Activated T-helper 2 cell treated with anti-CD3 and anti-CD28 coated beads, Interferon-gamma antibody, Interleukin-2, Interleukin-4, amounts not matched to agents 10 μg/mL and 5 μg/mL and 100 μg/mL, durations not matched to agents 14 hours and 24 hours and 36 hours (primary cell): ENCODE results near the gene UBE3B. TPM values are rescaled to one million over a fixed set of nuclear protein-coding genes. Genes with fewer than 3 reads are reported as not detected.
"Not testable (repeated sequence)": the region's sequence is repeated elsewhere in the genome, so short reads cannot be mapped to it uniquely, and the experiment has no call there.

Experiments used
- DNase-seq: peaks from one replicate; pipeline ENCODE4 v3.0.0; 2021; ENCODE audit warnings: low spot score
- H3K27ac Mint-ChIP-seq: one replicate; pipeline ENCODE4 v1.8.0; 2021; ENCODE audit warnings: mixed read lengths
- H3K27me3 Mint-ChIP-seq: one replicate; pipeline ENCODE4 v1.8.0; 2021; ENCODE audit warnings: low read depth, mixed read lengths
- H3K36me3 Mint-ChIP-seq: one replicate; pipeline ENCODE4 v1.8.0; 2021; ENCODE audit warnings: low read depth, mixed read lengths
- H3K4me1 Mint-ChIP-seq: one replicate; pipeline ENCODE4 v1.8.0; 2021; ENCODE audit warnings: low read depth, mixed read lengths
- H3K4me3 Mint-ChIP-seq: one replicate; pipeline ENCODE4 v1.8.0; 2021; ENCODE audit warnings: low read depth, mild to moderate bottlenecking, moderate library complexity, mixed read lengths
- H3K9me3 Mint-ChIP-seq: one replicate; pipeline ENCODE4 v1.8.0; 2021; ENCODE audit warnings: mixed read lengths
- intact Hi-C: fragments of 100-400 bp; cut with micrococcal nuclease; formaldehyde crosslinking; loops from one replicate; pipeline ENCODE4 v1.15.1; 2023
- total RNA-seq: library from RNA; stranded (reverse); gene quantifications from 2 replicates; pipeline ENCODE4 v1.2.3, GENCODE V29; 2022

UBE3B gene, protein sequence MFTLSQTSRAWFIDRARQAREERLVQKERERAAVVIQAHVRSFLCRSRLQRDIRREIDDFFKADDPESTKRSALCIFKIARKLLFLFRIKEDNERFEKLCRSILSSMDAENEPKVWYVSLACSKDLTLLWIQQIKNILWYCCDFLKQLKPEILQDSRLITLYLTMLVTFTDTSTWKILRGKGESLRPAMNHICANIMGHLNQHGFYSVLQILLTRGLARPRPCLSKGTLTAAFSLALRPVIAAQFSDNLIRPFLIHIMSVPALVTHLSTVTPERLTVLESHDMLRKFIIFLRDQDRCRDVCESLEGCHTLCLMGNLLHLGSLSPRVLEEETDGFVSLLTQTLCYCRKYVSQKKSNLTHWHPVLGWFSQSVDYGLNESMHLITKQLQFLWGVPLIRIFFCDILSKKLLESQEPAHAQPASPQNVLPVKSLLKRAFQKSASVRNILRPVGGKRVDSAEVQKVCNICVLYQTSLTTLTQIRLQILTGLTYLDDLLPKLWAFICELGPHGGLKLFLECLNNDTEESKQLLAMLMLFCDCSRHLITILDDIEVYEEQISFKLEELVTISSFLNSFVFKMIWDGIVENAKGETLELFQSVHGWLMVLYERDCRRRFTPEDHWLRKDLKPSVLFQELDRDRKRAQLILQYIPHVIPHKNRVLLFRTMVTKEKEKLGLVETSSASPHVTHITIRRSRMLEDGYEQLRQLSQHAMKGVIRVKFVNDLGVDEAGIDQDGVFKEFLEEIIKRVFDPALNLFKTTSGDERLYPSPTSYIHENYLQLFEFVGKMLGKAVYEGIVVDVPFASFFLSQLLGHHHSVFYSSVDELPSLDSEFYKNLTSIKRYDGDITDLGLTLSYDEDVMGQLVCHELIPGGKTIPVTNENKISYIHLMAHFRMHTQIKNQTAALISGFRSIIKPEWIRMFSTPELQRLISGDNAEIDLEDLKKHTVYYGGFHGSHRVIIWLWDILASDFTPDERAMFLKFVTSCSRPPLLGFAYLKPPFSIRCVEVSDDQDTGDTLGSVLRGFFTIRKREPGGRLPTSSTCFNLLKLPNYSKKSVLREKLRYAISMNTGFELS
- total RNA-seq: 30.6 and 31.2 TPM in 2 replicates

DNA sequence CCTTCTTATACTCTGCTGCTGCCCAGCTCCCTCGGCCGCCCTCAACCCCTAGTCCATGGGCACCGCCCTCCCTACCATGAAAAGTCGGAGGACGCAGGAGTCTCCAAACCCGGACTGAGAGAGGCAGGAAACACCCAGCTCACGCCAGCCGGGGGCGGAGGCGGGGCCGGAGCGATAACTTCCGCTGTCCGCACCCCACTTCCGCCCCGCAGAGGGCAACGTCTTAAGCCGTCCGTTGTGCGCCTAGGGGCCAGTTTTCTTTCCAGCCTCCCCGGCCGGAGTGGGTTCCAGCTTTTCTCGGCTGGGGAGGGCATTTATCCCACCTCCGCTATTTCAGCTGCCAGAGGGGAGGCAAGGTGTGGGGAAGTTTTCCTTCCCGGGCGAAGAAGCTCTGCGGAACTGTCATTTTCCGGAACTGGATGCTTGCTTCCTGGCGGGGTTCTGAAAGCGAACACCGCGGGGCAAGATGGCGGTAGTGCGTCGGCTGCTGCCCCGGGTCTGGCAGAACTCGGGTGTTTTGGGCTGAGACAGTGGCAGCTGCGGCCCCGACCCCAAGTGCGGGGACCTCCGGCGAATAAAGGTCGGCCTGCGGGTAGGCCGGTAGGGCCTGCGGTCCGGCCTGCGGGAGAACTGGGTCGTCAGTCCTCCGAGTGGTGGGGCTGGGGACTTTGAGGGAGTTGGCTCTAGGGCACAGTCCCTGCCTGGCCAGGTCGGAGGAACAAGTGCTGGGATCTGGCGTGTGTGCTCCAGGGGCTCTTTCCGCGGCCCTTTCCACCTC lies at the start of gene UBE3B, which contains the start of gene KCTD10:
Gene UBE3B (plus strand): TSS at position 450 of the 778 bp plus-strand sequence. CDS start 5,918 bp downstream, outside the sequence.
Gene KCTD10 (minus strand): TSS at position 116 of the 778 bp plus-strand sequence. CDS start 38 bp downstream, at position 78.
- intact Hi-C loops: loop anchor here (1.0 to 5.0 kb wide), 3 partner anchors 34 to 95 kb away; partner anchors contain the start of genes MMAB and MVK
- Mint-ChIP-seq H3K4me1 (peaks cover 32% of the 10 kb centered on the region), H3K36me3 (peaks cover 13% of the 10 kb centered on the region), H3K27me3 (no peaks in the 10 kb centered on the region), H3K9me3 (no peaks in the 10 kb centered on the region), H3K27ac (peak within 1 kb of the TSS; percentile 98), H3K4me3 (peak within 1 kb of the TSS; percentile 99)
- DNase-seq: peak; percentile 85

DNA sequence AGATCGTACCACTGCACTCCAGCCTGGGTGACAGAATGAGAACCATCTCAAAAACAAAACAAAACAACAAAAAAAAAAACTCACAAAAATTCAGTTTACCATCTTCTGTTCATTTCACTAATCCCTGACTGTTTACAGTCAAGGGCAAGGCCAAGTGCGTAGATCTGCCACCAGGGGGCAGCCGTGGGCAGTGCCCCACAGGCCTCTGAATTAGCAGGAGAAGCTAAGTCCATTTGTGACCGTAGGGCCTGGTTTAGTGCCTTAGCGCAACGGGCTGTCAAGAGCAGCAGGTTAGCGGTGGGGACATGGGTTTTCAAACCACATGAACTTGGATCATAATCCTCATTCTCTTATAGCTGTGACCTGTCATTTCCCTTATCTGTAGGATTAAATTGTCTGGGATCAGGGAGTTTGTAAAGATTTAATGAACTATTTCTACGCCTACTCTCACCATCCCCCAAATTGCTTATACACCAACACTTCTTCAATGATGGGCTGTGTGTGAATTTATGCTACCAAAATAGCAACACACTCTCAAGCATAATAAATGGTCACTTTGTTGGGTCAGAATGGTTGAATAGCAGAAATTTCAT lies 49.3 kb upstream of the UBE3B start:
- intact Hi-C loops: loop anchor here (1.0 kb wide), 1 partner anchor 347 kb away; no protein-coding TSS in a partner anchor
- peak; percentile 61 for DNase-seq
- Mint-ChIP-seq H3K4me1 (peaks cover 3% of the 10 kb centered on the region), H3K4me3 (no peak overlapping the region), H3K27ac (no peak overlapping the region), H3K9me3 (no peaks in the 10 kb centered on the region), H3K27me3 (no peaks in the 10 kb centered on the region), H3K36me3 (no peaks in the 10 kb centered on the region)

- H3K4me1 Mint-ChIP-seq, H3K36me3 Mint-ChIP-seq, H3K27ac Mint-ChIP-seq, H3K4me3 Mint-ChIP-seq, DNase-seq, H3K27me3 Mint-ChIP-seq, H3K9me3 Mint-ChIP-seq: not testable (repeated sequence)
- intact Hi-C loops: loop anchor here (1.0 kb wide), 1 partner anchor 346 kb away; no protein-coding TSS in a partner anchor
Measured at GRCh38 chr12:109428804-109429203, 48.6 kb upstream of the UBE3B start.

GRCh38 chr12:109430244-109430643 lies 47.2 kb upstream of the UBE3B start:
- Mint-ChIP-seq H3K27ac (no peak overlapping the region), H3K4me3 (no peak overlapping the region), H3K27me3 (no peaks in the 10 kb centered on the region), H3K36me3 (no peaks in the 10 kb centered on the region), H3K4me1 (peaks cover 8% of the 10 kb centered on the region), H3K9me3 (no peaks in the 10 kb centered on the region)
- intact Hi-C loops: loop anchor here (5.0 kb wide), 1 partner anchor 47 kb away; the partner anchor contains the start of genes KCTD10 and UBE3B
- DNase-seq: no peak

GRCh38 chr12:109432431-109432830 lies 45.0 kb upstream of the UBE3B start:
- intact Hi-C loops: loop anchor here (5.0 kb wide), 1 partner anchor 45 kb away; the partner anchor contains the start of genes KCTD10 and UBE3B
- Mint-ChIP-seq H3K27me3 (no peaks in the 10 kb centered on the region), H3K4me3 (no peak overlapping the region), H3K36me3 (no peaks in the 10 kb centered on the region), H3K9me3 (no peaks in the 10 kb centered on the region), H3K27ac (no peak overlapping the region), H3K4me1 (peaks cover 8% of the 10 kb centered on the region)
- no peak for DNase-seq

- Mint-ChIP-seq H3K9me3 (no peaks in the 10 kb centered on the region), H3K27me3 (no peaks in the 10 kb centered on the region), H3K36me3 (no peaks in the 10 kb centered on the region), H3K4me1 (peaks cover 8% of the 10 kb centered on the region), H3K4me3 (no peak overlapping the region), H3K27ac (no peak overlapping the region)
- intact Hi-C loops: loop anchor here (5.0 kb wide), 1 partner anchor 44 kb away; the partner anchor contains the start of genes KCTD10 and UBE3B
- DNase-seq: peak; percentile 70
Measured at GRCh38 chr12:109432842-109433304, 44.6 kb upstream of the UBE3B start.

GRCh38 chr12:109433618-109434017 lies 43.8 kb upstream of the UBE3B start:
- Mint-ChIP-seq H3K4me1 (peaks cover 8% of the 10 kb centered on the region), H3K4me3 (no peak overlapping the region), H3K36me3 (no peaks in the 10 kb centered on the region), H3K27ac (no peak overlapping the region), H3K9me3 (no peaks in the 10 kb centered on the region), H3K27me3 (no peaks in the 10 kb centered on the region)
- no peak for DNase-seq
- intact Hi-C loops: loop anchor here (5.0 kb wide), 1 partner anchor 44 kb away; the partner anchor contains the start of genes KCTD10 and UBE3B

DNA sequence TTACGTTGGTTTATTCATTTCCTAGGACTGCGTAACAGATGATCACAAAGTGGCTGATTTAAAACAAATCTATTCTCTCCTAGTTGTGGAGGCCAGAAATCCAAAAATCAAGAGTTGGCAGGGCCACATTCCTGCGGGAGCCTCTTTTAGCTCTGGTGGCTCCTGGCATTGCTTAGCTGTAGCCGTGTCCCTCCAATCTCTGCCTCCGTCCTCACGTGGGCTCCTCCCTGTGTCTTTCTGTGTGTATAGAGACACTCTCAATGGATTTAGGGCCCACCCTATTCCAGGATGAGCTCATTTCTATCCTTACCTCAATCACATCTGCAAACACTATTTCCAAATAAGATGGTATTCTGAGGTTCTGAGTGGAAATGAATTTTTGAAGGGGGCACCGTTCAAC lies 42.9 kb upstream of the UBE3B start:
- Mint-ChIP-seq H3K4me3 (no peak overlapping the region), H3K36me3 (no peaks in the 10 kb centered on the region), H3K27me3 (no peaks in the 10 kb centered on the region), H3K27ac (no peak overlapping the region), H3K4me1 (peaks cover 8% of the 10 kb centered on the region), H3K9me3 (no peaks in the 10 kb centered on the region)
- no peak for DNase-seq
- intact Hi-C loops: loop anchor here (5.0 kb wide), 1 partner anchor 43 kb away; the partner anchor contains the start of genes KCTD10 and UBE3B

- intact Hi-C loops: no loop called here
- Mint-ChIP-seq H3K27me3 (no peaks in the 10 kb centered on the region), H3K4me1 (peaks cover 8% of the 10 kb centered on the region), H3K9me3 (no peaks in the 10 kb centered on the region), H3K36me3 (no peaks in the 10 kb centered on the region), H3K27ac (no peak overlapping the region), H3K4me3 (no peak overlapping the region)
- DNase-seq: no peak
Measured at GRCh38 chr12:109435428-109436187, 41.8 kb upstream of the UBE3B start.

GRCh38 chr12:109436188-109436560 lies 41.3 kb upstream of the UBE3B start:
- H3K4me1 Mint-ChIP-seq: peaks cover 8% of the 10 kb centered on the region
- no peak overlapping the region for H3K27ac Mint-ChIP-seq
- H3K36me3 Mint-ChIP-seq: no peaks in the 10 kb centered on the region

GRCh38 chr12:109439181-109439580 lies 38.3 kb upstream of the UBE3B start:
- Mint-ChIP-seq H3K4me3 (no peak overlapping the region), H3K9me3 (no peaks in the 10 kb centered on the region), H3K36me3 (no peaks in the 10 kb centered on the region), H3K4me1 (no peaks in the 10 kb centered on the region), H3K27ac (no peak overlapping the region), H3K27me3 (no peaks in the 10 kb centered on the region)
- DNase-seq: no peak
- intact Hi-C loops: no loop called here

More at GRCh38 chr12:109436188-109436560, 41.3 kb upstream of the UBE3B start:
- H3K4me3 Mint-ChIP-seq: no peak overlapping the region
- intact Hi-C loops: no loop called here
- H3K27me3 Mint-ChIP-seq: no peaks in the 10 kb centered on the region
- no peaks in the 10 kb centered on the region for H3K9me3 Mint-ChIP-seq
- DNase-seq: no peak
